NCI-H2029 (cell line): Measurements from ENCODE around the gene WNT11.
A peak's percentile ranks its signal among the peaks of the same experiment; 100 is the strongest.

Source experiments
- DNase-seq: peaks from one replicate; lab custom pipeline; 2025; lab: John Stamatoyannopoulos, UW

WNT11 gene

DNA sequence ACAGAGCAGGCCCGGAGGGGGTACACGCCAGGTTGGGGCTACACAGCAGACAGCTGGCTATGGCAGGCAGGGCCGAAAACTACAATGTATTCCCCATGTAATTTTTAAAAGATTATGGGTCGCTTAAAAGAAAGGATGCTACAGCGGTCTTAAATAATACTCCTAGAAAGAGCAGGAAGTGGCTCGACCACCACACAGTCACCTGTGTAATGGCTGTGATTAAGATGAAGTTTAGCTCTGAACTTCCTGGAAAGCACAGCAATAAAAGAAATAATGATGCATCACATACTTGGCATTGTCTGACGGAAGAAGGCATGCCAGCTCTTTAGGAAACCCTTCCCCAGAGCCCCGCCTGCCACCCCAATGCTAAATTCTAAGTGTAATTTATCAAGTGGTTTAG, 32.6 kb downstream of the WNT11 start:
- no peak for DNase-seq

DNA sequence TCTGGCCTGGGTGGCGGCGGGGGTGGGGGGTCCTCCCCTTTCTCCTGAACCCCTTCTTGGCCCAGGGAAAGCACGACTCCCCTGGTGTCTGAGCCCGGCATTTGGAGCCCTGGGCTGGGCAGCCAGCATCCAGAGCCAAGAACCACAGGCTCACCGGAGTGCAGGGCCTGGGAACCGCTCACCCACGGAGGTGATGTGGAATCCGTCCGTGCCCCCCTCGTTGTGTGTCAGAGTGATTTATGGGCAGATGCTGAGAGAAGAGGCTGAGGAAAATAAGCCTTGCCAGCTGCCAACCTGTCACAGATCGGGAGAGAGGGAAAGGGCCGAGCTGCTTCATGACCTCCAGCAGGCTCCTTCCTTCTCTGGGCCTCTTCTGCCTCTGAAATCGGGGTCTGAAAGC, 33.7 kb downstream of the WNT11 start:
- DNase-seq = no peak

DNA sequence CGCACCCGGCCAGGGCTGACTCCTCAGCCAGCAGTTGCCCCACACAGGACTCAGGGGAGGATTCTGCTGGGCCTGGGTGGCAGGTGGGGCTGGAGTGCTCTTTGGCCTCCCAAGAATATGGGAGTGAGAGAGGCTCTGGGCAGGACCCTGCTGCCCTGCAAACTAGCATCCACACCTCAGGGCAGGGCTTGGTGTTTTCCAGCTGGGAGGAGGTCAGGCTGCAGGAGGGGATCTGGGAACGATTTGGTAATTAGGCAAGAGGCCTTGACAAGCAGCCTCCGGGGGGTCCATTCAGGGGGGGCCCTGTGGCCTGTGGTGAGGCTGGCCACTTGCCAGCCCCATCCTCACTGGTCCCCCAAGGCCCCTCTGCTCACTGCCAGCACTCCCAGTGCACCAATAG, 35.8 kb downstream of the WNT11 start:
- no peak for DNase-seq

DNA sequence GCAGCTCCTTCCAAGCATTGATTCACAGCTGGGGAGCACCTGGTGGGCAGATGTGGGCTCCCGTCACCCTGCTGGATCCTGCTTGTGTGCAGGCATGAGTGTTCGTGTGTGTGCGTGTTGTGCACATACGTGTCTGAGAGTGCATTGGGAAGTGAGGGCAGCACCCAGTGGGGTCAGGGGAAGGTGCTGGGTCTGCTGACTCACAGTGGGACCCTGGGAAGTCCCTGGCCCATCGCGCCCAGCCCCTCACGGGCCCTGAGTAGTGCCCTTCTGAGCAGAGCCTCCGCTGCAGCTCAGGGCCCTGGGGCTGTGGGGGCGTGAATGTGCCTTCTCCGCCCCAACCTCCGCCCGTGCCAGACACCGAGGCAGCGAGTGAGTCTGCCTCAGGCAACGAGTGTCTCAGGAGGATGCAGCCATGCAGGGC, 36.8 kb downstream of the WNT11 start:
- no peak for DNase-seq

DNA sequence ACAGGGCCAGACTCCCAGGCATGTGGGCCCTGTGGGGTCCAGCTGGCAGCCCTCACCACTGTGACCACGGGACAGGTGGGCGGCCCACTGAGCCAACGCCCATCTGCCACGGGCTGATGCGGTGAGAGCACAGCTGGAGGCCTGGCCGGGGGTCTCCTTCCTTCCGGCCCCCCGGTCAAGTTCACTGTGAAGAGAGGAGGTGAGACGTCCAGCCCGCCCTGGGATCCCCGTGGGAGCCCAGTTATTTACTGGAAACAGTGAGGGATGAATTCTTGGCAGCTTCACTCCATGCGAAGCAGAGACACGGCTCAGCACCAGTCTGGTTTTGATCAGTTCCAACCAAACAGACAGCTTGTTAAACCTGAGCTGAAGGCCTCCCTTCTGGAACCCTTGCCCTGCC, 38.7 kb downstream of the WNT11 start:
- no peak for DNase-seq

DNA sequence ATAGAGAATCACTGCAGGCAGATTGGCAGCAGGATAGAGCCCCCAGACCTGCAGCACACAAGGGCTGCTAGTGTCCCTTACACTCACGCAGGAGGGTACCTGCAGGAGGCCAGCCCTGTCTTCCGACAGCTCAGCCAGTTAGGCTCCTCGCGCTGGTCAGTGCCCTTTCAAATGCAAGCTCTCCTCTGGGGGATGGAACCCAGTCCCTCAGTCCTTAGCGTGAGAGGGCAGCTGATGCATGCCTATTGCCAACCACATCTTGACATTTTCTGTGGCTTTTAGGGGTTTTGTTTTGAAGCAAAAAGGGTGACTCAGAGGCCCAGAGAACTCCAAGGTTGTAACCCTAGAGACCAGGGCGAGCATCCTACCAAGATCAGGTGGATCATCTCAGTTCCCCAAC, 40.0 kb downstream of the WNT11 start:
- no peak for DNase-seq

DNA sequence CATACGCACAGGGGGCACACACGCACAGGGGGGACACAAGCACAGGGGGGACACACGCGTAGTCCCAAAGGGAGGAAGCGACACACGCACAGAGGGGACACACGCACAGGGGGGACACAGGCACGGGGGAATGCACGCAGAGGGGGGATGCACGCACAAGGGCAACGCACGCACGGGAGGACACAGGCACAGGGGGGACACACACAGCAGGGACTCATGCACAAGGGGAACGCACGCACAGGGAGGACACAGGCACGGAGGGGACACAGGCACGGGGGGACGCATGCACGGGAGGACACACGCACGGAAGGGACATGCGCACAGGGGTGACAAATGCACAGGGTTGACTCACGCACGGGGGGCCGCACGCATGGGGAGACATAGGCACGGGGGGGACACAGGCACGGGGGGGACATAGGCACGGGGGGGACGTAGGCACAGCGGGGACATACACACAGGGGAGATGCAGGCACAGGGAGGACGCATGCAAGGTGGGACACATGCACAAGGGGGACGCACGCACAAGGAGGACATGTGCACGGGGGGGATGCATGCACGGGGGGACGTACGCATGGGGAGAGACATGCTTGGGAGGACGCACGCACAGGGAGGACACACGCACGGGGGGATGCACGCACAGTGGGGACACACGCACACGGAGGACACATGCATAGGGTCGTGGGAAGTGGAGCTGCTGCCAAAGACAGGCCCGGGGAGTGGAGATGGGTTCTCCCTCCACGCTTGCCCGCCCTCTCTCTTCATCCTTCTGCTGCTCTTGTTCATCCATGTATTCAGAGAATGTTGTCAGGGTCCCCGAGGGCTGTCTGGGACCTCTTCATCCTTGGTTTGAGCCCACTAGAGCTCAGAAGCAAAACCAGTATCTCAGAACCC, 41.2 kb downstream of the WNT11 start:
- DNase-seq = no peak

DNA sequence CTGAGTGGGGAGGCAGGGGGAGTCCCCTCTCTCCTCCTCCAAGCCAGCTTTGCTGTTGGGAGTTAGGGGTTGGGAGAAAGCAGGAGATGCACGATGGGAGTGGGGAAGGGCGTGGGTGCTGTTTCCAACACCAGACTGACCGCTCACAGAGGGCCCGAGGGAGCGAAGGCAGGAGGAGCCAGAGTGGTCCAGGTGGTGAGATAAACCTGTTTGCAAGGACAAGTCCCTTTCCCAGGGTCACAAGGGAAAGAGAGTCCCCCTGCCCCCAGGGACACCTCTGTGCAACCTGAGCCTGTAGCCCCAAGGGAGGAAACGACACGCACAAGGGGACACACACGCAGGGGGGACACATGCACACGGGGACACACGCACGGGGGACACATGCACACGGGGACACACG, 42.2 kb downstream of the WNT11 start:
- DNase-seq = no peak

DNA sequence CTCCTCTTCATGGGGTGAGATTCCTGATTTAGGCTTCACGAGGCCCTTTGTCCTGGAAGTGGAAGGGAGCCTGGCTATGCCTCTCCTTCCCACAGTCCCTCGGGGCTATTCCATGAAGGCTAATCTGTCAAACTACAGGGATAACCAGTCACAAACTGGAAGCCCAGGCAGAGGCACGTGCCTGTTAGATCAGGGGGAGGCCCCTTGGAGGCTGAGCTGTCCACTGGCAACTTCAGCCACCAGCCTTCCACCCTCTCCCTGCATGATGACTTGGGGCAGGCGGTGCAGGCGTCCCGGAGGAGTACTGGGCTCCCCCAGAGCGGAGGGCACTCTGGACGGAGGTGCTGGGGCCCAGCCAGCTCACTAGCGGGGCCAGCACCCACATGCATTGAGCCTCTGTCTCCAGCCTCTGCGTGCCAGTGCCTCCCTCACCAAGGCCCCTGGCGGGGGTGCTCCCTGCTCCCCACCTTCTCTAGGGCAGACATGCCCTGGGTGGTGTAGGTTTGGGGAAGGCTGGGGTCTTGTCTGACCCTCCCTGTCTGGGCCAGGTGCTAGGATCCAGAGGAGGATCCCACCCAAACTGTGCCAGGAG, 42.9 kb downstream of the WNT11 start:
- DNase-seq = no peak

DNA sequence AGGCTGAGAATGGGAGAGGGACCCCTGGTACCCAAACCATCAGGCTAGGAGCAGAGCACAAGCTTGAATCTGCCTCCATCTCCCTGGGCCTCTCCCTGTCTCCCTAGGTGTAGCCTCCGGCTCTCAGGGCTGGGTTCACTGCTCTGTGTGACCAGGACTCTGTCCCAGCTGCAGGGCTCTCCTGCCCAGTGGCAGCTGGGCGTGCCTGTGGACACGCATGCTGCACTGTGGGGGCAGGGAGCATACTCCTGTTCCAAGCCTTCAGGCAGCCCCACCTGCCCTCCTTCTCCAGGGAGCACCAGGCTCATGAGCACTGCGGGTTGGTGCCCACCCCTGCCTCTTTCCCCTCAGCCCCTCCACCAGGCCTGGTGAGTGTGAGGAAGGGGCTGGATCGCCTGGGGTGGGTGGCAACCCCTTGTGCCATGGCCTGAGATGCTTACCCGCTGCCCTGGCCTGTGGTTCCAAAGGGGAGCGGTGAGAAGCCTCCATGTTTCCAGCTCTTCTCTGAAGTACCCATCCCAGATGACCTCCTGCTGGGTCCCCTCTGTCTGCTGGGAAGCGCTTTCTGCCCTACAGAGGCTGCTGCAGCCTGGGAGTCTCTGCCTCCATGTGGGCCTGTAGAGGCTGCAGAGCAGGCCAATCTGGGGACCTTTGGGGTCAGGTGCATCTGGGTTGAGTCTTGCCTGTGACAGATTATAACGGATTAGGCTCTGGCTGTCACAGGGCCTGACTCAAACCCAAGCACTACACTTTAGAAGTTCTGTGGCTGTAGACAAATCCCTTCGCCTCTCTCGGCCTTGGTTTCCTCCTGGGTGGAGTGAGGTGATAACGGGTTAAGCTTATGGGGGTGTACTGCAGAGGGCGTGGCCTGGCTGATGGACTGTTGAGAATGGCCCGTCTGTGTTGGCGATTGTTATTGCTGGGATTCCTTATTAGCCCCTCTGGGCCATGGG, 43.7 kb downstream of the WNT11 start:
- no peak for DNase-seq

DNA sequence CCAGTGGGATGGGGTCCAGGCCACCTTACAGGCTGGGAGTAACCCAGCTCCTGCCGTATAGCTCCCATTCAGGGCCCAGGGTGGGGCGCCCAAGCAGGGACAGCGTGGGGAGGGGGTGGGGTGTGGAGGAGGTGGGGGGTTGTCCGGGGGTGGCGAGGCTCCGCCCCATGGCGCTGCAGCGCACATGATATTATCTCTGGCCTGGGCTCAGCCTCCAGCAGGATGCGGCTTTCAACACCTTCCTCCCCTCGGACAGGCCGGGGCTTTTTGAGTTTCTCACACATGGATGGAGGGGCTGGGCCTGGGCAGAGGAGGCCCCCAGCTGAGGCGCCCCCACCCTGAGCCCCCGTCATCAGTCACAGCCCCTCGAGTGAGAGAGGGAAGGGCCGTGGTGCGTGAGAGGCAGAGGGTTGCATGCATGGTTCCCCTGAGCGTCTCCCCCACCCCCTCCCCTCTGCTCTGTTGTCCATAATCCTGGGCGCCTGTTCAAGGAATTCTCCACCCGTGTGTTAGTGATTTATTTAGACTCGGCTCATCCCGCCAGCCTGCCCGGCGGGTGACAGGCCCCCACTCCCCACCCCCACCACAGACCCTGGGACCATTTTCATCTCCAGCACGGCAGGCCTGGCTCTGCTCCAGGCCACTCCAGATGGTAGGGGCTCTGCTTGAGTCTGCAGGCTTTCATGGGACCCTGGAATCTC, 44.9 kb downstream of the WNT11 start:
- no peak for DNase-seq

DNA sequence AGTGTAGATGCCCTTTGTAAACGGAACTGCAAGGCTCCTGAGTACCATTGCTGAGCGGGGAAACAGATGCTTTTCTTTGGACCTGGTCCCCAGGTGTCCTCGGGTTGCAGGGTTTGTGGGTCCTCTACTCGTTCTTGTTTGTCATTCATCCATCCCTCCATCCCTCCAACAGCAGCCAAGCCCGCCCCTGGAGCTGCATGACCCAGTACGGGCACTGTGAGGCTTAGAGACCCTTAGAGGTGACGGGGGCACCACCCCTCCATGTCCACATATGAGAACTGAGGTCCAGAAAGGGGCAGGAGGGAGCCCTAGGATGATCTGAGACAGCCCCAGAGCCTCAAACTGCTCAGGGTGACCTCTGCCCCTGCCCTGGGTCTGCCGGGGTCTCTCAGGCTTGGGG, 45.4 kb downstream of the WNT11 start:
- no peak for DNase-seq

DNA sequence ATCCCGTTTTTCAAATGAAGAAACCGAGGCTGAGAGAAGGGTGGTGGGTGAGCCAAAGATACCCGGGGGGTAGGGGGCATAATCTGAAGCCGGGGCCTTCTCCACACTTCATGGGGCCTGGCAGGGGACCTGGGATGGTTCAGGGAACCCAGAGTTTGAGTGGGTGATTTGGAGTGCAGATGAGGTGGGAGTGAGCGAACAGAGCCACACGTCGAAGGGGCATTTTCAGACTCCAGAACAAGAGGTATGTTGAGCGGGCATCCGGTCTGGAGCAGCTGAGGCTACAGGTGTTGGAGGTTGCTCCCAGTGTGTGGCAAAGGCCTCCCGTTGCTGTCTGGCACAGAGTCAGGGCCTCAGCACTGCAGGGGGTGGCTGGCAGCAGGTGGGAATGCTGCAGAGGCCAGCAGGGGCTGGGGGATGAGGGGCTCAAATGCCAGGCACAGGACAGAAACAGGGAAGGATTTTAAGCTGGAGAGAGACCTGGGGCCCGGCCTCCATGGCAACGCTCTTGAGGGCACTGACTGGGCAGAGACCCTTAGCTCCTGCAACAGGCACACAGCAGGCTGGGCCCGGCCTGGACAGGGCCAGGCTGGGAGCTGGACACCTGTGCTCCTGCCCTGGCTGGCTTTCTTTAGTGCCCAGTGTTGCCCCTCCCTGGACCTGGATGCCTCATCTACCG, 46.2 kb downstream of the WNT11 start:
- peak; percentile 27 for DNase-seq

DNA sequence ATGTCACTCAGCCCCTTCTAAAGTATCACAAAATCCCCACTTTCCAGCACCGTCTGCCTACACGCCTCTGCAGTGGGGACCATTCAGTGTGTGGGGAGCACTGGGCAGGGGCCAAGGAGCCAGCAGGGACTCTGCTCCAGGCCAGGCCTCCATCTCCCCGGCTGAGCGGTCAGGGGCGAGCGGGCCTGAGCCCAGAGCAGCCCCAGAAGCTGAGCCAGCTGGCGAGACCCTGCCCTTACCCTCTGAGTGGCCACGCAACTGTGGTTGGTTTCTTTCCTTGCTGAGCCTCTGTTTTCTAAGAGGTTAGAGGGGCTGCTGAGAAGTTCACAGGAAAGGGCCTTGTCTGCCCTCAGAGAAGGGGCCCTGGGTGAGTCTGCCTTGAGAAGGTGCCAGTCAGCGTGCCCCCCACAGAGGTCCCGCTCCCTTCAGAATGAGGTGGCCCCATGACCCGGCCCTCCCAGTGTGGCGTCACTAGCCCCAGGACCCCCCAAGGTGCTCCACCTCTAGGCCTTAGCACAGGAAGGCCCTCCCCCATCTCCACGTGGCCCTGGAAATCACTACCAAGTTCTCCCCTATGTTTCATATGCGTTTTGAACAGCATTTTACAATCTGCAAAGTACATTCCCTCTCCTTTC, 46.9 kb downstream of the WNT11 start:
- DNase-seq = no peak

DNA sequence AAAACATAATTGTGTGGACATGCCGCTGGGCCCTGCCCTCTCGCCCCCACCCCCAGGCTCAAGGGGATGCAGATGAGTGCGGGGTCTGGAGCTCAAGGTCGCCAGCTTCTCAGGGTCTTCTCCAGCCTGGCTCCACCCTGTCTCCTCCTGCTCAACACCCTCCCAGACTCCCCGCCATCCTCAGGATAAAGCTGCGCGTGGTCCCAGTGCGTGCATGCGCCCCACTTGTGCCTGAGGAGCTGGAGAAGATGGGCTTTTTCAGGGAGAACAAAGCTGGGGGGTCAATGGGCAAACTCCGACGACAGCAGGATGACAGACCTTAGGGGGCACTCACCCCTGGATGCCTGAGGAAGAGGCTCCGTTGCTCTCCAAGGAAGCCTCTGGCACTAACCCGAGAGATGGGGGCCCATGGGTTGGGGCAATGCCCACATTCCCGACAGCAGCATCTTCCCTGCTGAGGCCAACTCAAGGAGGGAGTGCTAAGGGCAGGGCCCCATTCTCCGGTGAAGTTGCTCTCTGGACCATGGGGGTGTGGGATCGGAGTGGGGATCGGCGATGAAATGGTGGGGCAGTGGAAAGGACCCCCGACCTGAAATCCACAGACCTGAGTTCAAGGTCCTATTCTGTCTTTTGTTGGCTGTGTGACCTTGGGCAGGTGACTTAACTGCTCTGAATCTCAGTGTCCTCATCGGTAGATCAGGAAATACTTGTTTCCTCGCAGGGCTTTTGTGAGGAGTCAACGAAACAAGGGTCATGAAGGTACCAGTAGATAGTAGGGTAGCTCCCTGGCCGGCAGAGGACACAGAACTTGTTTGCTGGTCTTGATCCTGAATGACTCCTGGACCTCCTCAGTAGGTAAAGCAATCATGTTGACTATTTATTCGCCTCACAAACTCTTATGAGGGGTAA, 47.7 kb downstream of the WNT11 start:
- DNase-seq = no peak

DNA sequence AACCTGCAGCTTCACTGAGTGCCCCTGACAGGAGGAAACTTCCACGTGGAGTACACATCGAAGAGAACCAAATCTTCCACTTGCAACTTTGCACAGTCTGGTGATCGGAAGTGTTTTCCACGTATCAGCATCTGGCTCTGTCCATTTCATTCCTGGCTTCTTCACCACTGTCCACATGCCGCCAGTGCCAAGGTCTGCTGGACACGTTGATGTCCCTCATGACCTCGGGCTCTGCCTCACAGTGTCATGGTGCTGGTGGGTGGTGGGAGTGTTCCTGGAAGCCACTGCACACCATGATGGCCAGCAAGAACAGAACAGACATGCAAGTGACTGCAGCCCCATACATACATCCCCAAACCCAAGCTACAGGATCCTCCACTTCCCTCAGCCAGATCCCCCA, 48.4 kb downstream of the WNT11 start:
- no peak for DNase-seq

DNA sequence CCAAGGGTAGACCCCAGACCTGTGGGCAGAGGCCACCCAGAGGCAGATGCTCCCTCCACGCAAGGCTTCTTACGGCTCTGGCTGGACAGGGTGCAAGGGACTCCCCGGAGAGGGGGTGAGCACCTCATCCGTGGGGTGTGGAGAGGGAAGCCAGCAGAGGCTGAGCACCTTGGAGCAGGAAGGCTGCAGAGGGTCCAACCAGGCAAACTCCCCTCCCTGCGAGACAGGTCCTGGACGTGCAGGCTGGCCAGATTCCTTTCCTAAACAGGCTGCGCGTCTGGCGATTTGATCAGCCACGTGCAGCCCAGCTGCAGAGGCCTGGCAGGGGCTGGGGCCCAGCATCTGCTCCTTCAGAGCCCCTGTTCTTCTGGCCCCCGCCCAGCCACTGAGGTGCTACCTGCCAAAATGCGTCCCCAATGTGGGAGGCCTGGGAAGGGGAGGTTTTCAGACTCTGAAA, 49.3 kb downstream of the WNT11 start:
- DNase-seq = no peak

DNA sequence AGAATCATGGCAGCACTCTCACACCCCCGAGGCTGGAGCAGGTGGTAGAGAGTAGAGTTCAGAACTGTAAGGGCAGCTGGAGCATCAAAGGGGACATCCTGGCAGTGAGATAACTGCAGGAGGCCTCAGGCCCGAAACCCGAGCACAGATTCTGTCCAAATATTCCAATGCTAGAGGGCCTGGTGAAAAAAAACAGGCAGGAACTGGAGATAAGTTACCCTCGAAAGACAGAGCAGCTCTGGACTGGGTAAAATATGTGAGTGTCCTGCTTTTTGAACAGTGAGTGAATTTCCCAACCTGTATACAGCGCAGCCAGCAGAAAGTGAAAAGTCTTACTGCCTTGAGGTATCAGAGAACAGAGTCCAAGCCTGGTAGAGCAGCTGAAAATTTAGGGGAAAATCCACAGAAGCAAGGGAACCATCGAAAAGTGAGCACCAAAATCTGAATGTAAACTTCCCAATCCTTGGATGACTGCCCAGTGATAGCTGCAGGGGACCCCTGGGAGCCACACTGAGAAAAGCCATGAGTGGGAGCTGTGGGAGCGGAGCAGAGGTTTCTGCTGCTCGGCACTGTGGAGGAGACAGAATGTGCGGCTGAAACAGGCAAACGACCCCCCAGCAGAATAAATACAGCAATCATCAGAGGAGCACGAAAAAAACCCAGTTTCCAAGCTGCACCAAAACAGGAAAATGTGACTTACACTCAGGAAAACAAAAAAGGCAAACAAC, 50.6 kb downstream of the WNT11 start:
- DNase-seq = no peak

DNA sequence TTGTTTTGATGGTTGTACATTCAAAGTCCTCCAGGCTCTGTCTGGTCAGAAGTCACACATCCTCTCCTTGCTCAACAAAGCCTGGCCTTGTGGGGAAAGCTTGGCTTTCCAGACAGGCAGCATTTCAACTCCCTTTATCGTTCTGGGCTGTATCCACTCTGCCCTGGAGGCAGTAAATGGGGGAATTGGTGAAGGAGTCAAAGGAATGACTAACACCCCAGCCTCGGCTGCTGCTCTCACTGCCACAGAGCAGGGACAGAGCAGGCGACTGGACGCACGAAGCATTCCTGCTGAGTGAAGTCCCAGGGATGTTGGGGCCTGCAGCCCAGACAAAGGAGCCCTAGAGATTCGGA, 52.8 kb downstream of the WNT11 start:
- DNase-seq = no peak
